Renal pelvis (tissue), 4 donors: ENCODE measurements around the gene ARMH4. TPM values are rescaled to one million over a fixed set of nuclear protein-coding genes. Genes with fewer than 3 reads are reported as not detected.
"Not testable (repeated sequence)": the region's sequence is repeated elsewhere in the genome, so short reads cannot be mapped to it uniquely, and the experiment has no call there.

Experiments used
- DNase-seq: peaks from one replicate; pipeline ENCODE4 v3.0.0-alpha.2; 2013
- polyA plus RNA-seq, 3 donors: library from polyadenylated mRNA; unstranded; fragments of 120-200 nt; gene quantifications; one replicate each; pipeline ENCODE4 v1.2.1, GENCODE V29; 2013; ENCODE audit not compliant: insufficient read length in 3 of 3

The ARMH4 gene
- polyA plus RNA-seq, 3 donors, result 69.9 to 74.2 (median 74.2) TPM

- DNase-seq, result peak; percentile 48
Measured at GRCh38 chr14:58151133-58152013, 640 bp downstream of the ARMH4 start.

GRCh38 chr14:58150243-58150805 is 1.7 kb downstream of the ARMH4 start:
- DNase-seq, result no peak

- DNase-seq, result no peak
Measured at GRCh38 chr14:58149196-58149595, 2.8 kb downstream of the ARMH4 start.

- no peak for DNase-seq
Measured at GRCh38 chr14:58146399-58146798, 5.6 kb downstream of the ARMH4 start.

- no peak for DNase-seq
Measured at GRCh38 chr14:58145936-58146335, 6.1 kb downstream of the ARMH4 start.

GRCh38 chr14:58143106-58143505 is 8.9 kb downstream of the ARMH4 start:
- no peak for DNase-seq

- no peak for DNase-seq
Measured at GRCh38 chr14:58141893-58142292, 10.1 kb downstream of the ARMH4 start.

GRCh38 chr14:58138714-58139482 is 13.1 kb downstream of the ARMH4 start:
- DNase-seq, result no peak

- DNase-seq, result no peak
Measured at GRCh38 chr14:58138031-58138713, 13.8 kb downstream of the ARMH4 start.

GRCh38 chr14:58133739-58134138 is 18.3 kb downstream of the ARMH4 start:
- no peak for DNase-seq

GRCh38 chr14:58131386-58131785 is 20.6 kb downstream of the ARMH4 start:
- DNase-seq, result no peak

GRCh38 chr14:58130116-58130782 is 21.8 kb downstream of the ARMH4 start:
- DNase-seq, result no peak

GRCh38 chr14:58129208-58129607 is 22.8 kb downstream of the ARMH4 start:
- no peak for DNase-seq

GRCh38 chr14:58128416-58128815 is 23.6 kb downstream of the ARMH4 start:
- no peak for DNase-seq

- not testable (repeated sequence) for DNase-seq
Measured at GRCh38 chr14:58122546-58122945, 29.5 kb downstream of the ARMH4 start.

GRCh38 chr14:58121530-58122186 is 30.4 kb downstream of the ARMH4 start:
- no peak for DNase-seq

- DNase-seq, result no peak
Measured at GRCh38 chr14:58119381-58119780, 32.6 kb downstream of the ARMH4 start.

GRCh38 chr14:58118097-58118815 is 33.8 kb downstream of the ARMH4 start:
- DNase-seq, result no peak

- no peak for DNase-seq
Measured at GRCh38 chr14:58109744-58110143, 42.3 kb downstream of the ARMH4 start.

GRCh38 chr14:58108717-58109116 is 43.3 kb downstream of the ARMH4 start:
- DNase-seq, result no peak
